Fibroblast of the conjunctiva (primary cell): Measurements from ENCODE around the gene ADAT3.

Source experiments
- DNase-seq: peaks from one replicate; pipeline ENCODE4 v3.0.0-alpha.2; 2010; ENCODE audit warnings: low read depth

The ADAT3 gene

GRCh38 chr19:1957562-1958248 lies 52.5 kb downstream of the ADAT3 start:
- no peak for DNase-seq

- DNase-seq, result no peak
Observed at GRCh38 chr19:1959928-1960589, 54.9 kb downstream of the ADAT3 start.

- no peak for DNase-seq
Observed at GRCh38 chr19:1961000-1961883, 56.0 kb downstream of the ADAT3 start.

GRCh38 chr19:1962674-1963073 lies 57.5 kb downstream of the ADAT3 start:
- no peak for DNase-seq
